Uterus (tissue), 4 donors: ENCODE results near the gene PIK3C3. TPM values are rescaled to one million over a fixed set of nuclear protein-coding genes. Genes with fewer than 3 reads are reported as not detected.

Source experiments
- DNase-seq, 2 donors: peaks; one replicate each; pipeline ENCODE4 v3.0.0-alpha.2; 2019 to 2020
- H3K27ac ChIP-seq, 2 donors: fragments of 200-600 bp; sonication (generic); 1 replicate in 1 of 2; 2 replicates in 1 of 2; pipeline ENCODE4 v1.5.1; 2016 to 2018
- H3K27me3 ChIP-seq, 2 donors: fragments of 200-600 bp; sonication (generic); one replicate each; pipeline ENCODE4 v1.5.1; 2018 to 2019; ENCODE audit warnings: control low read depth in 1 of 2
- H3K36me3 ChIP-seq, 2 donors: fragments of 200-600 bp; sonication (generic); one replicate each; pipeline ENCODE4 v1.5.1; 2019; ENCODE audit warnings: control low read depth in 1 of 2
- H3K4me1 ChIP-seq, 2 donors: fragments of 200-600 bp; sonication (generic); one replicate each; pipeline ENCODE4 v1.5.1; 2018 to 2019; ENCODE audit warnings: control low read depth in 1 of 2
- H3K4me3 ChIP-seq, 2 donors: fragments of 200-600 bp; sonication (generic); 1 replicate in 1 of 2; 2 replicates in 1 of 2; pipeline ENCODE4 v1.5.1; 2018 to 2019; ENCODE audit warnings: mild to moderate bottlenecking in 1 of 2
- H3K9me3 ChIP-seq, 2 donors: fragments of 200-600 bp; sonication (generic); one replicate each; pipeline ENCODE4 v1.5.1; 2019; ENCODE audit warnings: control low read depth in 1 of 2
- POLR2A ChIP-seq, 2 donors: fragments of 450-650 bp; IDR thresholded peaks; one replicate each; pipeline ENCODE4 v1.6.1; 2016; ENCODE audit warnings: antibody characterized with exemption in 2 of 2, mild to moderate bottlenecking in 1 of 2, moderate library complexity in 1 of 2
- intact Hi-C: fragments of 100-400 bp; cut with DNase I; formaldehyde crosslinking; loops from one replicate; pipeline ENCODE4 v1.15.1; 2023; ENCODE audit warnings: low total_unique reads
- total RNA-seq, 4 donors: library from RNA; depleted of rRNA in 3 of 4; stranded (reverse); fragments of >200 nt in 3 of 4; gene quantifications; one replicate each; pipeline versions ENCODE4 v1.1.0 to v1.2.4, GENCODE V29; 2014 to 2023
- TF ChIP-seq, protein P1 (sequence below), 4 experiments: fragments of 200-600 bp in 2 of 4; fragments of 450-650 bp in 2 of 4; sonication (generic) in 2 of 4; IDR thresholded peaks; one replicate each; pipeline ENCODE4 v1.5.1; 2016 to 2019; ENCODE audit warnings: antibody characterized with exemption in 4 of 4, mild to moderate bottlenecking in 2 of 4, moderate library complexity in 1 of 4
- donor health status: DM: yes; HTN: yes; CAD: no.

Gene PIK3C3
- total RNA-seq, 4 donors from 2014 or later, result 57.6 to 114 (median 82.2) TPM

DNA sequence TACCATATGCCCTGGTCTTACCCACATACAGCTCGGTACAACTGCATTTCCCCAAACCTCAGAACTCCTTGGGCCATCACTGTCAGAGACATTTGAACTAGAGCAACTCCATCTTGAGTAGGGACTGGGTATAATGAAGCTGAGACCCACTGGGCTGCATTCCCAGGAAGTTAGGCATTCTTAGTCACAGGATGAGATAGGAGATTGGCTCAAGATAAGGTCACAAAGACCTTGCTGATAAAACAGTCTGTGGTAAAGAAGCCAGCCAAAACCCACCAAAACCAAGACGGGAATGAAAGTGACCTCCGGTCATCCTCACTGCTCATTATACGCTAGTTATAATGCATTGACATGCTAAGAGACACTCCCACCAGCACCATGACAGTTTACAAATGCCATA, 131.3 kb downstream of the PIK3C3 start:
- no peak for TF ChIP-seq POLR2A (IDR thresholded peaks at IDR 0.05)
- TF ChIP-seq, protein P1, sequence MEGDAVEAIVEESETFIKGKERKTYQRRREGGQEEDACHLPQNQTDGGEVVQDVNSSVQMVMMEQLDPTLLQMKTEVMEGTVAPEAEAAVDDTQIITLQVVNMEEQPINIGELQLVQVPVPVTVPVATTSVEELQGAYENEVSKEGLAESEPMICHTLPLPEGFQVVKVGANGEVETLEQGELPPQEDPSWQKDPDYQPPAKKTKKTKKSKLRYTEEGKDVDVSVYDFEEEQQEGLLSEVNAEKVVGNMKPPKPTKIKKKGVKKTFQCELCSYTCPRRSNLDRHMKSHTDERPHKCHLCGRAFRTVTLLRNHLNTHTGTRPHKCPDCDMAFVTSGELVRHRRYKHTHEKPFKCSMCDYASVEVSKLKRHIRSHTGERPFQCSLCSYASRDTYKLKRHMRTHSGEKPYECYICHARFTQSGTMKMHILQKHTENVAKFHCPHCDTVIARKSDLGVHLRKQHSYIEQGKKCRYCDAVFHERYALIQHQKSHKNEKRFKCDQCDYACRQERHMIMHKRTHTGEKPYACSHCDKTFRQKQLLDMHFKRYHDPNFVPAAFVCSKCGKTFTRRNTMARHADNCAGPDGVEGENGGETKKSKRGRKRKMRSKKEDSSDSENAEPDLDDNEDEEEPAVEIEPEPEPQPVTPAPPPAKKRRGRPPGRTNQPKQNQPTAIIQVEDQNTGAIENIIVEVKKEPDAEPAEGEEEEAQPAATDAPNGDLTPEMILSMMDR (IDR thresholded peaks at IDR 0.05), result no peak
- Histone ChIP-seq H3K27me3 (no peaks in the 10 kb centered on the region), H3K9me3 (no peaks in the 10 kb centered on the region), H3K4me1 (peaks cover 0 to 4% of the 10 kb centered on the region in 2 donors), H3K4me3 (no peak overlapping the region), H3K27ac (no peak overlapping the region), H3K36me3 (peaks cover 0 to under 1% of the 10 kb centered on the region in 2 donors)
- DNase-seq, result no peak
- intact Hi-C loops, result no loop called here

DNA sequence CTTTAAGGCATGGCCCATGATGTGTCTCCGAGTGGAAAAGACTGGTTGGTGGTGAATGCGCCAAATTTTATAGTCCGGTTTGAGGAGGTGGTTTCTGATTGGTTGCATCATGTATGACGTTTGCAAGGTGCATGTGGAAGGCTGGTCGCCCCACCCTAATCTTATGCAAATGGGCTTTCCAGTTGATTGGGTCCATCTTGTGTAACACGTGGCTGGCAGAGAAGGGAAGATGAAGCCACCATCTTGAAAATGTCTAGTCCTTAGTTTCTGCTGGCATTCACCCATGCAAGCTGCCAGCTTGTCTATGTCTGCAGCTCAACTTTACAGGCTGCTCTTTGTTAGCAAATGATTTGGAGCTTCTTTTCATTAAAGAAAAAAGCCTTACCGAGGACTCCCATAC, 132.2 kb downstream of the PIK3C3 start:
- H3K27me3 ChIP-seq, result no peaks in the 10 kb centered on the region
- H3K4me3 ChIP-seq, result no peak overlapping the region
- TF ChIP-seq, protein P1 (IDR thresholded peaks at IDR 0.05), result no peak
- no peak for TF ChIP-seq POLR2A (IDR thresholded peaks at IDR 0.05)
- H3K36me3 ChIP-seq, result no peaks in the 10 kb centered on the region
- H3K9me3 ChIP-seq, result no peaks in the 10 kb centered on the region
- intact Hi-C loops, result no loop called here
- H3K27ac ChIP-seq, result no peak overlapping the region
- no peak for DNase-seq
- H3K4me1 ChIP-seq, result peaks cover 0 to 4% of the 10 kb centered on the region in 2 donors

DNA sequence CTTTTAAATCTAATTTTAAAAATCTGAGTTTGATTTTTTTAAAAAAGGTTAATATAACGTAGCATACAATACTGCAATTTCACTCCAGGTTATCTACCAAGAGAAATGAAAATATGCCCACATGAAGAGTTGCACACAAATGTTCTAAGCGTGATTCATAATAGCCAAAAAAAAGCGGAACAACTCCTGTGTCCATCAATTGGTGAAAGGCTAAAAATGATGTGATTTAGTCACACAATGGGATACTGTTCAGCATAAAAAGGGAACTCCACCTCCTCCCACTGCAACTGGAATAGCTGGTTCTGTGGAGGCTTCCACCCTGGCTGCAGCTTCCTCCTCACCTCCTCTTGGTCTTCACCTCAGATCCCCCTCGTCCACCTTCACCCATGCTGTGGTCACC, 132.8 kb downstream of the PIK3C3 start:
- Histone ChIP-seq H3K36me3 (no peaks in the 10 kb centered on the region), H3K9me3 (no peaks in the 10 kb centered on the region), H3K4me1 (peaks cover 0 to 4% of the 10 kb centered on the region in 2 donors), H3K27ac (no peak overlapping the region), H3K4me3 (no peak overlapping the region), H3K27me3 (no peaks in the 10 kb centered on the region)
- intact Hi-C loops, result no loop called here
- DNase-seq, result no peak
- TF ChIP-seq, protein P1 (IDR thresholded peaks at IDR 0.05), result no peak
- TF ChIP-seq POLR2A (IDR thresholded peaks at IDR 0.05), result no peak

DNA sequence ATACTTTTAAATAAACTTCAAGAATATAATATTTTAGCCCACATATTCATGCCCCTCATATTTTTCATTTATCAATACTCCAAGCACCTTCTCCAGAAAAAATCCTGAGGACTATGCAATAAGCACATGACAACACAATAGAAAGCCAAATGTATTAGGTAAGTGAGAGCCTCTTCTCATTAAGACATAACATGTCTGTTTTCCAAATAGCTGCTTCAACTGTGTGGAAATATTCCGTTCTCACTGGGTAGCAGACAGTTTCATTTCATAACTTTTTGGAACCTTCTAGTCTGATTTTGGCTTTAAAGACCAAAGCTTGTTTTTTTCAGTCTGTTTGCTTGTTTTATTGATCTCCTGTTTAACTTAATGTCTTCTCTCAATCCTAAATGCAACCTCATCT, 137.8 kb downstream of the PIK3C3 start:
- TF ChIP-seq POLR2A (IDR thresholded peaks at IDR 0.05), result no peak
- Histone ChIP-seq H3K4me3 (no peak overlapping the region), H3K27me3 (no peaks in the 10 kb centered on the region), H3K9me3 (no peaks in the 10 kb centered on the region), H3K27ac (no peak overlapping the region), H3K4me1 (peaks cover 0 to 4% of the 10 kb centered on the region in 2 donors), H3K36me3 (no peaks in the 10 kb centered on the region)
- DNase-seq, result no peak
- intact Hi-C loops, result no loop called here

DNA sequence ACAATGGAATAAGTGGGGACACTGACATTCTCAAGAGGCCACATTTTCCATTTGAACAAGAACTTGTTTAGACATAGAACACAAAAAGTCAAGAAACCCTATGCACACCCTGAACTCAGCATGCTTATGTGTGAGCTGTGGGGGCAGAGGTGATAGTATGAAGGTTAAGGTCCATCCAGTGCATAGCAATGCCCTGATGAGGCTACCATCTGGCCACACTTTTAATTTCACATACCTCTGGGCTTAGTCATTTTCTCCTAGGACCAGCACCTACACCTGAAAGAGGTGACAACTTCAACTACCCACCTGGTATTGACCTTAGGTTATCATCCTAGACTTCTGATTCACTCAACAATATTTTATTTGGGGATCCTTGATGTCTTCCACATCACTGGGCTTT, 139.8 kb downstream of the PIK3C3 start:
- no peak for TF ChIP-seq POLR2A (IDR thresholded peaks at IDR 0.05)
- TF ChIP-seq, protein P1 (IDR thresholded peaks at IDR 0.05), result no peak
- H3K9me3 ChIP-seq, result no peaks in the 10 kb centered on the region

More for the DNA sequence above, 139.8 kb downstream of the PIK3C3 start:
- DNase-seq, result no peak
- no peaks in the 10 kb centered on the region for H3K36me3 ChIP-seq
- no peak overlapping the region for H3K27ac ChIP-seq
- no peaks in the 10 kb centered on the region for H3K27me3 ChIP-seq
- H3K4me1 ChIP-seq, result no peaks in the 10 kb centered on the region
- no peak overlapping the region for H3K4me3 ChIP-seq
- intact Hi-C loops, result no loop called here
